ENCODE data around the gene MSTN. TPM values are rescaled to one million over a fixed set of nuclear protein-coding genes. Genes with fewer than 3 reads are reported as not detected.

Gene MSTN
- total RNA-seq: not detected

DNA sequence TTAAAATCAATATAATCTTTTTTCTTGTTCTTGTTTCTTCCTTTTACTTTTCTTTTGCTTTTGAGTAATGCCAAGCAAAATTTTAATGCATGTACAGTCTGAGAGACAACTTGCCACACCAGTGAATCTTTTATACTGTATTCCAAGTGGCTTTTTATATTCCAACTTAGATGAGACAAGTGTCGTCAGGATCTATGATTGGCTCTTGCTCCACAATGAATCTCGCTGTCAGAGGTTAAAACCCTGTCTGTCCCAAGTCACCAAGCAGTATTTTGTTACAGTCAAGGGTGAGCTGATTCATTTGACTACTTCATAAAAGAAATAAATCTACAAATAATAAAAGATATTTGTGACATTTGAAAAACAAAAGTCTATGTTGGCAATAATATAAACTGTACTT lies at the start of gene MSTN:
Gene MSTN (minus strand): TSS at position 129 of the 400 bp plus-strand sequence. CDS start 133 bp downstream, outside the sequence.
- H3K9me3 Mint-ChIP-seq: no peaks in the 10 kb centered on the region

DNA sequence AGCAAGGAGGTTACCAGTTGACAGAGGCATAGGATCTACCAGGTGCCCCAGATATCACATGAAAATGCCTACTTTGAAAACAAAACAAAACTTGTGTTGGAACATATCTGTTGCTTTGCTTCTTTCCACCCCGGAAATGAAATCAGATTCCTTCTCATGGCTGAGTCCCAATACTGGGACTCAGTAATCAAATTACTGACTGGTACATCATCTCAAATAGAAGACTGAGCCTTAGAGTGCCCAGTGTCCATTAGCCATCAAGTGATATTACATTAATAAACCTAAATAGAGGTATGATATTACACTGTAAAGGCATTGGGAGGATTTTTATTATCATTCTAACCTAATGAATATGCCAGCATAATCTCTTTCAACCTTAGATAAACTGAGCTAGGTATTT lies 48.6 kb upstream of the MSTN start:
- no peak overlapping the region for H3K4me3 Mint-ChIP-seq
- ChIA-PET POLR2A (no interaction called here), CTCF (no interaction called here)
- no peaks in the 10 kb centered on the region for H3K27me3 Mint-ChIP-seq
- ATAC-seq: no peak
- no peak overlapping the region for H3K27ac Mint-ChIP-seq
- H3K4me1 Mint-ChIP-seq (ENCODE audit: low read depth): no peaks in the 10 kb centered on the region
- no peak for DNase-seq
- intact Hi-C loops (cut with micrococcal nuclease): no loop called here
- H3K9me3 Mint-ChIP-seq: no peaks in the 10 kb centered on the region
- TF ChIP-seq, protein P1, sequence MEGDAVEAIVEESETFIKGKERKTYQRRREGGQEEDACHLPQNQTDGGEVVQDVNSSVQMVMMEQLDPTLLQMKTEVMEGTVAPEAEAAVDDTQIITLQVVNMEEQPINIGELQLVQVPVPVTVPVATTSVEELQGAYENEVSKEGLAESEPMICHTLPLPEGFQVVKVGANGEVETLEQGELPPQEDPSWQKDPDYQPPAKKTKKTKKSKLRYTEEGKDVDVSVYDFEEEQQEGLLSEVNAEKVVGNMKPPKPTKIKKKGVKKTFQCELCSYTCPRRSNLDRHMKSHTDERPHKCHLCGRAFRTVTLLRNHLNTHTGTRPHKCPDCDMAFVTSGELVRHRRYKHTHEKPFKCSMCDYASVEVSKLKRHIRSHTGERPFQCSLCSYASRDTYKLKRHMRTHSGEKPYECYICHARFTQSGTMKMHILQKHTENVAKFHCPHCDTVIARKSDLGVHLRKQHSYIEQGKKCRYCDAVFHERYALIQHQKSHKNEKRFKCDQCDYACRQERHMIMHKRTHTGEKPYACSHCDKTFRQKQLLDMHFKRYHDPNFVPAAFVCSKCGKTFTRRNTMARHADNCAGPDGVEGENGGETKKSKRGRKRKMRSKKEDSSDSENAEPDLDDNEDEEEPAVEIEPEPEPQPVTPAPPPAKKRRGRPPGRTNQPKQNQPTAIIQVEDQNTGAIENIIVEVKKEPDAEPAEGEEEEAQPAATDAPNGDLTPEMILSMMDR (IDR thresholded peaks at IDR 0.05): no peak
- no peaks in the 10 kb centered on the region for H3K36me3 Mint-ChIP-seq (ENCODE audit: low read depth)

More for the DNA sequence above, at the start of gene MSTN:
- Mint-ChIP-seq H3K36me3 (ENCODE audit: low read depth) (no peaks in the 10 kb centered on the region), H3K4me3 (no peak within 1 kb of the TSS), H3K27ac (no peak within 1 kb of the TSS), H3K4me1 (ENCODE audit: low read depth) (no peaks in the 10 kb centered on the region), H3K27me3 (peaks cover 3% of the 10 kb centered on the region)
- ATAC-seq: no peak
- TF ChIP-seq, protein P1 (IDR thresholded peaks at IDR 0.05): no peak
- intact Hi-C loops (cut with micrococcal nuclease): no loop called here
- CTCF ChIA-PET: no interaction called here
- POLR2A ChIA-PET: no interaction called here
- DNase-seq: no peak

DNA sequence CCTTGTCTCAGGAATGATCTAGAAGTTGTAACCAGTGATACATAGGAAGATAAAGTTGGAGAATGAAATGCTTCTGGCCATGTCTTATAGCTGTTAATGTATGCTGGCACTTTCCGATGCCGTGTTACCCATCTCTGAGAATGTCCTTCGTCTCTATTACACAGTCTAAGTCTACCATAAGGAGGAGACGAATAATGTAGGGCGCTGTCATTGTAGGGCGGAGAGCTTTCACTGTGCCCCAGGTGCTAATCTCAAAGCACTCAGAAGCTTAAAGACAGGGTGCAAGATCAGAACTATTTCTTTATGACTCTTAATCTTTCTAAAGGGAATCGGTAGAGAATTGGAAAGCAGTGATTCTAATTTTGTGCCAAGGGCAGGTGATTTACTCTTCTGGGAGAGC lies 48.2 kb upstream of the MSTN start:
- POLR2A ChIA-PET: no interaction called here
- no peaks in the 10 kb centered on the region for H3K27me3 Mint-ChIP-seq
- TF ChIP-seq, protein P1 (IDR thresholded peaks at IDR 0.05): no peak
- intact Hi-C loops (cut with micrococcal nuclease): no loop called here
- no peaks in the 10 kb centered on the region for H3K9me3 Mint-ChIP-seq
- no peaks in the 10 kb centered on the region for H3K36me3 Mint-ChIP-seq (ENCODE audit: low read depth)
- no peak overlapping the region for H3K4me3 Mint-ChIP-seq
- no peak for ATAC-seq
- no peaks in the 10 kb centered on the region for H3K4me1 Mint-ChIP-seq (ENCODE audit: low read depth)
- no peak for DNase-seq
- no peak overlapping the region for H3K27ac Mint-ChIP-seq
- CTCF ChIA-PET: no interaction called here

DNA sequence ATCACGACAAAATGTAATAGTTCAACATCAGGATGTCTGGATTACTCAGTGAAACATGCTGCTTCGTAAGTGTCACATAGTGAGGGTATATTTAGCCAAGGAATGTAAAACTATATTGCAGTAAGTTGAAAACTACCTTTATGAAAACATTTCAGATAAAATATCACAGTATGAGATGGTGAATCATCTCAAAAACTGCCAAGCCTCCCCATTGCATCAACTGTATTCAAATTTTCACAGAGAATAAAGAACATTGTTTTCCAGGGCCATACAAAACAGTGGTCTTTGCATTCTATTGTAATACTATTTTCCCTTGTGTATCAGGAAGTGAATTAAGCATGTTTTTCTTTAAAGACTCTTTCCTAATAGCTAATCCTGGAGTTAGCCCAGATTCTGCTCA lies 47.6 kb upstream of the MSTN start:
- Mint-ChIP-seq H3K9me3 (no peaks in the 10 kb centered on the region), H3K4me1 (ENCODE audit: low read depth) (no peaks in the 10 kb centered on the region), H3K4me3 (no peak overlapping the region), H3K27ac (no peak overlapping the region), H3K27me3 (no peaks in the 10 kb centered on the region), H3K36me3 (ENCODE audit: low read depth) (no peaks in the 10 kb centered on the region)
- ChIA-PET CTCF (interaction anchor here (1.0 to 1.5 kb wide), 2 partner anchors 11 to 21 kb away, joined by 3 read pairs; no protein-coding TSS in a partner anchor), POLR2A (no interaction called here)
- TF ChIP-seq, protein P1 (IDR thresholded peaks at IDR 0.05): no peak
- DNase-seq (no peak), ATAC-seq (no peak)
- intact Hi-C loops (cut with micrococcal nuclease): no loop called here

DNA sequence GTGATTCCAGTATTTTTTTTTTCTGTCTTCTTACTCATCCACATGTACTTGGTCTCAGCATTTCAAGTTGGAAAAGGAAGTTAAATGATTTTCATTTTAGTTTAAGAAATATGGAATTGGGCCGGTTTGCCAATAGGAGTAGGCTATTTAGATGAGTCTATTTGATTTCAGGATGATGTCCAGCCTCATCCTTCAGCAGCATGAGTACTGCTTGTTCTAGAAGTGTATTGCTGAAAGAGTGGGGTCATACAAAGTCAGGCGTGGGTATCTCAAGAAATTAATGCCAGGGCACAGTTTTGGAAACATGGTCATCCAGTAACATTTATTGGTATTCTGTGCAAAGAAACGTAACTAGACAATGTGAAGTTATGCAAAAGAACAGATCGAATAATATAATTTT lies 44.9 kb upstream of the MSTN start:
- ChIA-PET POLR2A (no interaction called here), CTCF (no interaction called here)
- ATAC-seq: no peak

More for the DNA sequence above, 44.9 kb upstream of the MSTN start:
- H3K27ac Mint-ChIP-seq: no peak overlapping the region
- intact Hi-C loops (cut with micrococcal nuclease): no loop called here
- no peak overlapping the region for H3K4me3 Mint-ChIP-seq
- H3K36me3 Mint-ChIP-seq (ENCODE audit: low read depth): no peaks in the 10 kb centered on the region
- TF ChIP-seq, protein P1 (IDR thresholded peaks at IDR 0.05): no peak
- H3K9me3 Mint-ChIP-seq: no peaks in the 10 kb centered on the region
- no peaks in the 10 kb centered on the region for H3K4me1 Mint-ChIP-seq (ENCODE audit: low read depth)
- peaks cover 2% of the 10 kb centered on the region for H3K27me3 Mint-ChIP-seq
- no peak for DNase-seq
